C4-2B (cell line): ENCODE results near the gene RNF217.

Source experiments
- H3K27ac ChIP-seq: fragments of 450-650 bp; 2 replicates; pipeline ENCODE4 v1.5.1; 2017
- ZFX ChIP-seq: fragments of 450-650 bp; IDR thresholded peaks from 2 replicates; pipeline ENCODE4 v1.6.1; 2017
- TF ChIP-seq, protein P1 (sequence below): fragments of 450-650 bp; conservative IDR thresholded peaks from 2 replicates; pipeline ENCODE4 v1.5.1; 2017; ENCODE audit warnings: mild to moderate bottlenecking

RNF217 gene

GRCh38 chr6:125077453-125077852 is 115.2 kb downstream of the RNF217 start:
- no peak overlapping the region for H3K27ac ChIP-seq
- TF ChIP-seq ZFX = no peak
- TF ChIP-seq, protein P1, sequence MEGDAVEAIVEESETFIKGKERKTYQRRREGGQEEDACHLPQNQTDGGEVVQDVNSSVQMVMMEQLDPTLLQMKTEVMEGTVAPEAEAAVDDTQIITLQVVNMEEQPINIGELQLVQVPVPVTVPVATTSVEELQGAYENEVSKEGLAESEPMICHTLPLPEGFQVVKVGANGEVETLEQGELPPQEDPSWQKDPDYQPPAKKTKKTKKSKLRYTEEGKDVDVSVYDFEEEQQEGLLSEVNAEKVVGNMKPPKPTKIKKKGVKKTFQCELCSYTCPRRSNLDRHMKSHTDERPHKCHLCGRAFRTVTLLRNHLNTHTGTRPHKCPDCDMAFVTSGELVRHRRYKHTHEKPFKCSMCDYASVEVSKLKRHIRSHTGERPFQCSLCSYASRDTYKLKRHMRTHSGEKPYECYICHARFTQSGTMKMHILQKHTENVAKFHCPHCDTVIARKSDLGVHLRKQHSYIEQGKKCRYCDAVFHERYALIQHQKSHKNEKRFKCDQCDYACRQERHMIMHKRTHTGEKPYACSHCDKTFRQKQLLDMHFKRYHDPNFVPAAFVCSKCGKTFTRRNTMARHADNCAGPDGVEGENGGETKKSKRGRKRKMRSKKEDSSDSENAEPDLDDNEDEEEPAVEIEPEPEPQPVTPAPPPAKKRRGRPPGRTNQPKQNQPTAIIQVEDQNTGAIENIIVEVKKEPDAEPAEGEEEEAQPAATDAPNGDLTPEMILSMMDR = no peak

DNA sequence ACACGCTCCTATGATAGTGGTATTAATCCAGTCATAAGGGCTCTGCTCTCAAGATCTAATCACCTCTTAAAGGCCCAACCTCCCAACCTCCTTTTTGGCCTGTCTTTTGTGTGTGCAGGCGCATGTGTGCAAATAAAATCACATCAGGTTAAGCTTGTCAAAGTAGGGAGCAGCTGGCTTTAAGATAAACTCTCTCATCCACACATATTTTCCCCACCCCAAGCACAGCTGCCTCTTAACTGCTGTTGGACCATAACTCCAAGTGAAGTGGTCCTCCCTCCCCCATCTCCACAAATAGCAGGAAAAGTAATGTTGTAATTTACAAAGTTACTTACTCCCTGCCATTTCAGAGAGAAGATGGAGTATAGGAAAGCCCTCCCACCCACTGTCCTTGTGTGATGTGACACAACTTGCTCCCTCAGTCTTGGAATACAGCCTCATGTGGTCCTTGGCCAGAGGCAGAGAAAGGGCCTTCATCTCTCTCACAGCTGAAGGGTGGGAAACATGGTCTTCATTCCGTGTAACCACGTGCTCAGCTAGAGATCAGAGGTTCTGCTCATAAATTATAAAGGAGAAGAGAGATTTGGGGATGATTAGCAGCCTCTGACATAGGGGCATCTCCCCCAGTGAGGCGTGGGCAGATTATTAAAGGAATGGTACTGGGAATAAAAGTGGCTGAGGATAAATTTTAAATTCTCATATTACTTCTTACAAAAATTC is 116.5 kb downstream of the RNF217 start:
- H3K27ac ChIP-seq = no peak overlapping the region

DNA sequence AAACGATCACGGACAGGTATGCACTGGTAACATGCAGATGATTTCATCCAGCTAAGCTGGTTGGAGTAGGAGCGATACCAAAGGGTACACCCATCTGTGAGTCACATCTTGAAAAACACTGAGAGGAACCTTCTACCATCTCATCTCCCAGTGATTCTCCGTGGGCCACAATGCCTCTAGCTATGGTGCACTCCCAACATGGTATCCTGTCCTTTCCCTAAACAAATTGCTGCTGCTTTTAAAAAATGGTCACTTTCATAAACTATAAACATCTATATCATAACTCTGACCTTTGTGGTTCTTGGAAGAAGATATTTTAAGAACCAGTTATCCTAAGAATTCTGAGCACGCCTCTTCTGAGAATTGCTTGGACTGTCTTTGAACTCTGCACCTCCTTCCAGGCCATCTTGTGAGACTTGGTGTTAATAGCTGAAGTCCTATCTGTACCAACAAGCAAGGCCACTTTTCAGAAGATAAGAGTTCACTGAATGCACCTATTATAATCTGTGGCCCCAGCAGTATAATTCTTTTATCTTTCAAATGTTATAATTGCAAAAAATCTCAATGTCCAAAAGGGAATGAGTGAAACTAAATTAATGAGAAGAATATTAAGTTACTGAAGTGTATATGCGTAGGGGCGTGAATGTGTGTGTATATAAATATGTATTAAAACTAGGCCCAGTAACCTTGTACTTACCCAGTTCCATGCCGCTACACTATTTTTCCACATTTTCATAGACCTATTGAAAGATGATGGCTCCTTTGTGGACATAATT is 120.9 kb downstream of the RNF217 start:
- no peak overlapping the region for H3K27ac ChIP-seq
- TF ChIP-seq, protein P1 = no peak
- TF ChIP-seq ZFX = no peak

More for the DNA sequence above, 116.5 kb downstream of the RNF217 start:
- TF ChIP-seq ZFX = no peak
- TF ChIP-seq, protein P1 = no peak

DNA sequence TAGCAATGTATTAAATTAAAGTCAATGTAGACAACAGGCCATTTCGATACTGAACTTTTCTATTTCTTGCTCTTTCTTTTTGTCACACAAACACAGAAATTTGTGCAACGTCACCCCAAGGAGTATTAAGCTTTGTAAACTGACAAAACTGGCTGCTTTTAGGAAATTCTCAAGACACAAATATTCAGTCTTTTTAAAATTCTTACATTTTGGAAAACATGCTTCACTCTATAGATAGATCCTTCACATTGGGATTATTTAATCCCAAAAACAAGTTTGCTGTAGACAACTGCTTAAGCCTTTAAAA is 121.4 kb downstream of the RNF217 start:
- no peak overlapping the region for H3K27ac ChIP-seq
- TF ChIP-seq, protein P1 = no peak
- no peak for TF ChIP-seq ZFX

GRCh38 chr6:125086716-125087115 is 124.5 kb downstream of the RNF217 start:
- H3K27ac ChIP-seq = no peak overlapping the region
- no peak for TF ChIP-seq ZFX
- TF ChIP-seq, protein P1 = no peak

DNA sequence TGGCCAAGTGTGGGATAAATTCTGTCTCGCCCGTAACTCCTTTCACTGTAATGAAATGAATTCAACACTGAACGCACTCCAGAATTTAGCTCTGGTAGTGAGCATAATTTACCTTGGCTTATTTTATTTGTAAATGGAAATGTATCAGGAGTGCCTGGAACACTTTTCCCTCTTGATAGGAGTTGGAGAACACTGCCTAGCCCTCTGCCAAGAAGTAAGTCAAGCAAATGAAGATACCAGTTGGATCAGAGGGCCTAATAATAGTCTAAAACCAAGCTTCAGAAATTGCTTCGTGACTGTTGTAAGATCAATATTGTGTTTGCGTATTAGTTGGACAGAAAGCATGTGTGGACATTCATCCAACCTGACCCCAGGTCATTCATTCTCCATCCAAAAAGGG is 126.7 kb downstream of the RNF217 start:
- no peak overlapping the region for H3K27ac ChIP-seq
- TF ChIP-seq ZFX = no peak
- TF ChIP-seq, protein P1 = no peak

GRCh38 chr6:125094563-125094962 is 132.3 kb downstream of the RNF217 start:
- H3K27ac ChIP-seq = no peak overlapping the region
- no peak for TF ChIP-seq ZFX
- TF ChIP-seq, protein P1 = no peak
